Epidermal melanocyte (primary cell): ENCODE measurements around the gene UBTD1.
"Not testable (repeated sequence)": the region's sequence is repeated elsewhere in the genome, so short reads cannot be mapped to it uniquely, and the experiment has no call there.

ENCODE experiments used
- DNase-seq: peaks from one replicate; pipeline ENCODE4 v3.0.0; 2011; ENCODE audit warnings: low spot score; ENCODE audit not compliant: insufficient read length

Gene UBTD1

DNA sequence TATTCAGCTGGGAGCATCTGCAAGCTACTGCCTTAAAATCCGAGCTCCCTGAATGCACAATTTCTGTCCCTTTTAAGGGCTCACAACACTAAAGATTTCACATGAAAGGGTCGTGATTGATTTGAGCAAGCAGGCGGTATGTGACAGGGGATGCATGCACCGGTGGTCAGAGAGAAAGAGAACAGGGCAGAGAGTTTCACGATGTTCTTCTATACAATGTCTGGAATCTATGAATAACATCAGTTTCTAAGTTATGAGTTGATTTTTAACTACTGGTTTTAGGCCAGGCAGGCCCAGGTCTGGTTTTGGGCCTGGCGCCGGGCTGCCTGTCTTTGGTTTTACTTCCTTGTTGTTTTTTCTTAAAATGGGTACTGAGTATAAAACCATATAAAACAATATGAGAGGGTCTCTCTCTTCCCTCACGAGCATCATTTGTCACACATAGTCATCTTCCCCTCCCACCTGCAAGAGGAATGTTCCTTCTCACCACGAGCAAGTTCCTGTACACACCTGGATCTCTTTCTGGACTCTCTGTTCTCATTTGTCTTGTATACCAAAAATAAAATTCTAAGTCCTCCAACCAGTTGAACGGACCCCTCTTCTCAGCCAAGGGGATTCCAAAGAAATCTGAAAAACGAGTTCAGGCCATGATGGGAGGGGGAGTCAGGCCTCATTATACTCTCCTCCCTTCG is 62.8 kb downstream of the UBTD1 start:
- not testable (repeated sequence) for DNase-seq

DNA sequence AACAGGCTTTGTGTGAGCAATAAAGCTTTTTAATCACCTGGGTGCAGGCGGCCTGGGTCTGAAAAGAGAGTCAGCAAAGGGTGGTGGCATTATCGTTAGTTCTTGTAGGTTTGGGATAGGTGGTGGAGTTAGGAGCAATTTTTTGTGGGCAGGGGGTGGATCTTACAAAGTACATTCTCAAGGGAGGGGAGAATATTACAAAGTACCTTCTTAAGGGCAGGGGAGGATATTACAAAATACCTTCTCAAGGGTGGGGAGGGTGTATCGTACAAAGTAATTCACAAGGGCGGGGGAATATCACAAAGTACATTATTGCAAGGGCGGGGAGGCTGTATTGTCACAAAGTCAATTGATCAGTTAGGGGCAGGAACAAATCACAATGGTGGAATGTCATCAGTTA is 63.6 kb downstream of the UBTD1 start:
- not testable (repeated sequence) for DNase-seq

DNA sequence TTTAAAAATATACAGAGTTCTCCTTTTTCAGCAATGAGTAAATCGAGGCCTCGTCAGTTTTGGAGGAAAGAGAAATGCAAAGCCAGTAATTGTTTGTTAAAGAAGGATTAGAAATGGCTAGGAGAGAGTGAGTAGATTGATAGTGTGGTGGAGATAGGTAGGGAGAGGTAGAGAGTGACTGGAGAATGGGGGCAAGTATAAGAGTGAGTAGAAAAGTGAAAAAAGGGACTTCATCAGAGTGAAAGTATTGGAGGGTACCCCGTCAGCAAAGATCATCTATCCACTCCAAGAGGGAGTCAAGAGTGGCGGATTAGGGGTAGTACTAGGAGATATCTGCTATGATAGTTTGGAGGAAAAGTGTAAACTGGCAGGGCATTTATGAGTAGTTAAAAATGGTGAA is 64.6 kb downstream of the UBTD1 start:
- no peak for DNase-seq

DNA sequence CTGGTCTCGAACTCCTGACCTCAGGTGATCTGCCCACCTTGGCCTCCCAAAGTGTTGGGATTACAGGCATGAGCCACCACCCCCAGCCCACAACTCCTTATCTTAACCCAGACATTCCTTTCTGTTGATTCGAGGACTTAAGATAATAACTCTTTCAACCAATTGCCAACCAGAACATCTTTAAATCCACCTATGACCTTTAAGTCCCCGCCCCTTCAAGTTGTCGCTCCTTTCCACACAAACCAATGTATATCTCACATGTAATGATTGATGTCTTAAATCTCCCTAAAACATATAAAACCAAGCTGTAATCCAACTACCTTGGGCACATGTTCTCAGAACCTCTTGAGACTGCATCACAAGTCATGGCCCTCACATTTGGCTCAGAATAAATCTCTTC is 66.1 kb downstream of the UBTD1 start:
- no peak for DNase-seq

DNA sequence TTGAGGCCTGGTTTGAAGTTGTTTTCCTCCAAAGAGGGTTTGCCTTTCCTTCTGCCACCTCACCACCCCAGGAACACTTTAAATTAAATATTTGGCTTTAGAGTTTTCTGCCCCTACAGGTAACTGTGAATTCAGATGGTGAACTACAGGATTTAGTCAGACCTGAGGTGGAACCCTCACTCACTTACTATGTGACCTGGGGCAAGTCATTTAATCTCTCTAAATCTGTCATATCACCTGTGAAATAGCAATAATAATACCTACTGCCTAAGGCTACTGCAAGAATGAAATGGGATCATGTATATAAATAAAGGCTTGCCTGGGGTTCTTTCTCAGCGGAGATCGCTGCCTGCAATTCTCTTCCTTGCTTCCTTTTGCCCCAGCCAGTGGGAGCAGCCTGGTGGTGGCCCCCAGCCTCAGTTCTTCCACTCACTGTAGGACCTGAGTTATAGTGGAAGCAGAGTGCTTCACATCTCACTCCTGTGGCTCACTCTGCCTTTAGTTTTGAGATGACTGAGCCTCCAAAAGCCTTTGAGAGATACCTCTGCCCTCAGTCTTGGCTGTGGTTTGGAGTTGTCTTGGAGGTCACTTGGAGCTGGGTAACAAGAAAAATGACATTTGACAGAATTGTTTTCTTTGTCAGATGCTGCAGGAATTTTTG is 67.7 kb downstream of the UBTD1 start:
- DNase-seq: no peak

DNA sequence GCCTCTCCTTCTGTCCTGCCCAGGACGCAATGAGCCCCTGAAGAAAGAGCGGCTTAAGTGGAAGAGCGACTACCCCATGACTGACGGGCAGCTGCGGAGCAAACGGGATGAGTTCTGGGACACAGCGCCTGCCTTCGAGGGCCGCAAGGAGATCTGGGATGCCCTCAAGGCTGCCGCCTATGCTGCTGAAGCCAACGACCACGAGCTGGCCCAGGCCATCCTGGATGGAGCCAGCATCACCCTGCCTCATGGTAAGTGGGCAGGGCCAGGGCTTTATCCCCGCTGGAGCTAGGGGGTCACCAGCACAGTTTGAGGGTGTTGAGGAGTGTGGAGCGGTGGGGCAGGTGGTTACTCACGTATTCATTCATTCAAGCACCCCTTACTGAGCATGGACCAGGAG is 69.2 kb downstream of the UBTD1 start:
- DNase-seq: no peak

- DNase-seq: no peak
These were observed 71.5 kb downstream of the UBTD1 start for GRCh38 chr10:97570146-97570788.

DNA sequence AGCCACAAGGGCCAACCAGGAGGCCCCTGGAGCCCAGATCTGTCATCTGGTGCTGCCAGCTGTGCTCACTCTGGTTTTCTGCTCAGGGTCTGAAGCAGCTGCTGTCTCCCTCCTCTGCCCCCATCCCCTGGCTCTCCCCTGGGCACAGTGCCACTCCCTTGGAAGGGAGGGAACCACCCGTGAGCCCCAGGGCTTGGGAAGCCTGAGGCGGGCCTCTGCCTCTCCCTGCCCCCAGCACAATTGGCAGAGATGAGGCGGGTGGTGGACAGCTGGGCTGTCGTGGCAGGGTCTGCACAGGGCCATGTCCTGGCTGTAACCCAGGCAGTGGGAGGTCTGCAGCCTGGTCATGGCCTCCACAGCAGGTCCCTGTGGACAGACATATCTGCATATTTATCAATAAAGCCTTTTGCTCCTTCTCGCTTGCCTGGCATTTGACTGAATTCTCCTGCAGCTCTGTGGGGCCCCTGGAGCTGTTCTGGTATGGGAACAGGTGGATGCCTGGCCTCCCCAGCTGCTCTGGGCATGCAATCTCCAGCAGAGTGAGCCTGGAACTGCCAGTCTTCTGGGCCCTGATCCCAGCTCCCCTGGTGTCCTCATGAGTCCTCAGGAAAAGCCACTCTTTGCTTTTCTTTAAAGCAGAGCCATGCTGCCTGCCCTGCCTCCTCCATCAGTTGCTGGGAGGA is 72.2 kb downstream of the UBTD1 start:
- DNase-seq: no peak

GRCh38 chr10:97571622-97572021 is 72.9 kb downstream of the UBTD1 start:
- DNase-seq: no peak

GRCh38 chr10:97572214-97572989 is 73.7 kb downstream of the UBTD1 start, which contains the start of gene ANKRD2:
ANKRD2 (plus strand) TSS chr10:97572779; CDS start chr10:97572789, 10 bp downstream.
- peak; percentile 76 for DNase-seq

DNA sequence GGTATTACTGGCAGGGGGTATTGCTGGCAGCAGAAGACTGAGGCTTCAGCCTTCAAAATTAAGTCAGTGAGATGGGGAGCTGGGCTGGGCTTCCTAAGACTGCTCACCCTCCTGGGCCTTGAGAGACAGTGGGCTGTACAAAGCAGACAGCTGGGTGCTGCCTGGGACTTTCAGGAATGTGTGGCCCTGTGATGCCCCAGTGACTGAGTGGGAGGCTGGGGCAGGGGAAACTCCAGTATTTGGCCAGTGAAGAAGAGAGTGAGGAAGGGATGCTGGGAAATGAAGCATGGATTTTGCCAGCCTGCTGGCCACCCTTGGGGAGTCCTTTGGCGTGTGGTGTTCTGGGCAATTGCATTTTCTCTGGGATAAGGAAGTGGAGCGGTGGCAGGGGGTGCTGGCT is 74.3 kb downstream of the UBTD1 start:
- DNase-seq: no peak

- no peak for DNase-seq
These were observed 74.9 kb downstream of the UBTD1 start for GRCh38 chr10:97573672-97574071.

- DNase-seq: peak; percentile 84
These were observed 75.8 kb downstream of the UBTD1 start for GRCh38 chr10:97574374-97575126.

DNA sequence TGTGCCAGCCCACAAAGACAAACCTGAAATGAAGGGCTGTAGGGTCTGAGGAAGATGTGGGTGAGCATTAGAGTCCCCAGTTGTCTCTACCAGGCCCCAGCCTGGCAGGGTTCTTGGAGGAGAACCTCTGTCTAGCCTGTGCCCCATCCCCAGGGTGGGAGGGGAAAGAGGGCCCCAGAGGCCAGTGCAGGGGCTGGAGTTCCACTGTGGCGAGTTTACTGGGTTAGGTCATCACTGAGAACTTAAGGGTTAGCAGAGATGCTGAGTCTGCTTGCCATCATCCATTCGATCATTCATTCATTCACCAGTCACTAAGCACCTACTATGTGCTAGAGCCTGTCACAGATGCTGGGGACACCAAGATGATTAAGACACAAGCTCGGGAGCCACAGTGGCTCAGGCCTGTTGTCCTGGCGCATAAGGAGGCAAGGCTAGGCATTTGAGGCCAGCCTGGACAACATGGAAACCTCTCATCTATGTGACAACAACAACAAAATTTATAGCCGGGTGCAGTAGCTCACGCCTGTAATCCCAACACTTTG is 76.5 kb downstream of the UBTD1 start:
- DNase-seq: no peak

DNA sequence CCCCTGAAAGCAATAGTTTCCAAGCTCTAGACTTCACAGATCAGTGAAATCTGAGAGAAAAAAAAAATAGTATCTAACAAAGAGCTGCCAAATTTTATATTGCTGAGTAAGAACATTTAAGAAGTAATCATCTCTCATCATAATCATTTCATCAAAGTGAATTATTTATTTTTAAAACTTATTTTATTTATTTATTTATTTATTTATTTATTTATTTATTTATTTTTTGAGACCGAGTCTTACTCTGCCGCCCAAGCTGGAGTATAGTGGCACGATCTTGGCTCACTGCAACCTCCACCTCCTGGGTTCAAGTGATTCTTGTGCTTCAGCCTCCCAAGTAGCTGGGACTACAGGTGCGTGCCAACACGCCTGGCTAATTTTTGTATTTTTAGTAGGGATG is 77.8 kb downstream of the UBTD1 start:
- not testable (repeated sequence) for DNase-seq

- DNase-seq: no peak
These were observed 79.0 kb downstream of the UBTD1 start for GRCh38 chr10:97577701-97578100.

DNA sequence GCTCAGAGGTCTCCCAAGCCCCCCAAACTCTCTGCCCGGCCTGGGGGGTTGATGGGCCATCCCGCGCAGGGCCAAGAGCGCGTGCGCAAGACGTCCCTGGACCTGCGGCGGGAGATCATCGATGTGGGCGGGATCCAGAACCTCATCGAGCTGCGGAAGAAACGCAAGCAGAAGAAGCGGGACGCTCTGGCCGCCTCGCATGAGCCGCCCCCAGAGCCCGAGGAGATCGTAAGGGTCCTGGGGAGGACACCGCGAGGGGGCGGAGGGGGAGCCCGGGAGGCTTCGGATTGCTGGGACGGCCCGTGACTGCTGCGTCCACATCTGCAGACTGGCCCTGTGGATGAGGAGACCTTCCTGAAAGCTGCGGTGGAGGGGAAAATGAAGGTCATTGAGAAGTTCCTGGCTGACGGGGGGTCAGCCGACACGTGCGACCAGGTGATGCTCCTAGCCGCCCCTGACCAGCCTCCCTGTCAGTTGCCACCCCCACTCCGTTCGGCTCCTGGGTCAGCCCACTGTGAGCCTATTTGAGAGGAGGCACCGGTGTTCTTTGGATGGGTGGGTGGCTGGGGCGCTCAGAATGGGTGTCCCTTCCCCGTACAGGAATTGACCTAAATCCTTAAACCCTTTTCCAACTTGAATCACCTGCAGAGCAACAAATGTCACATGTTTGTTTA is 79.6 kb downstream of the UBTD1 start:
- no peak for DNase-seq

DNA sequence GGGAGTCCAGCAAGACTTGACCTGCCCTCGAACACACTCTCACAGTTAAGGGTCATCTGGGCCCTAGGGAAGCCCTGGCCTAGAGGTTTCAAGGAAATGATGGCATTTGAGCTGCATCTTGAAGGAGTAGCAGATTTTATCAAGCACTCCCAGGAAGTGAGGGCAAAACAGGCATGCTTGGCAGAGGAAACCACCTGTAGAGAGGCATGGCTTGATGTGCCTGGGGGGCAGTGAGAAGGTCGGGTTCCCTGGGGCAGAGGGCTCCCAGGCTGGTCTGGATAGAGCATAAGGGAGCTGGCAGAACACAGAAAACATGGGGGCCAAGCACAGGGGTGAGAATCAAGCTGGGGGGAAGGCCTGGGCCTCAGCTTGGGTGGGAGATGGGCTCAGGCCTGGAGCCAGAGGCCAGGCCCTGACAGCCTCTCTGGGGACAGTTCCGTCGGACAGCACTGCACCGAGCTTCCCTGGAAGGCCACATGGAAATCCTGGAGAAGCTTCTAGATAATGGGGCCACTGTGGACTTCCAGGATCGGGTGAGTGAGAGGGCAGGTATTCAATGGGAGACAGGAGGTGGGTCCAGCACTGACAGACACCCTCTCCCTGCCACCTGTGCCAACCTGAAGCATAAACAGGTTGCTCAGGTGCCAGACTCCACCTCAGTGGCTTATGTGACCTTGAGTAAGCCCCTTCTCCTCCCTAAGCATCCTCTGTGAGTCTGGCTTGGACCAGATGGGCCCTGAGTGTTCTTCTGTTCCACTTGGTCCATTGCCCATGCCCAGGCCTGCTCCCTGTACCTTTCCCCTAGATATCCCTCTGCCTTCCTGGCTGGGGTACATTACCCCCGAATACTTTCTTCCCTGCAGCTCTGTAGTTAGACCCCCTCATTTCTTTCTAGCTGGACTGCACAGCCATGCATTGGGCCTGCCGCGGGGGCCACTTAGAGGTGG is 82.0 kb downstream of the UBTD1 start:
- no peak for DNase-seq

DNA sequence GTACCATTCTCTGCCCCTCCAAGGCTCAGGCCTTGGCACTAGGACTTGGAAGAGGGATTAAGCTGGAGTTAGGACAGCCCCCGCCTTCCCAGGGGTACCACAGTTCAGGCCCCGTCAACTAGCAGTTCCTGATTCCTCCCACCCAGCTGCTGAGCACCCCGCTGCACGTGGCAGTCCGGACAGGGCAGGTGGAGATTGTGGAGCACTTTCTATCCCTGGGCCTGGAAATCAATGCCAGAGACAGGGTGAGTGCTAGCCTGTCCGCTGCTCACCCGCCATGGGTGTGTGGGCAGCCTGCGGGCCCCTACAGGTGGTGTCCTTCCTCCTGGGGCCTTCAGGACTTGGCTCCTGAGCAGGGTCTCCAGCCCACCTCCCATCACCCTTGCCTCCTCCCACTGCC is 83.4 kb downstream of the UBTD1 start:
- no peak for DNase-seq
